ENCODE results near the gene ARPP19.

DNA sequence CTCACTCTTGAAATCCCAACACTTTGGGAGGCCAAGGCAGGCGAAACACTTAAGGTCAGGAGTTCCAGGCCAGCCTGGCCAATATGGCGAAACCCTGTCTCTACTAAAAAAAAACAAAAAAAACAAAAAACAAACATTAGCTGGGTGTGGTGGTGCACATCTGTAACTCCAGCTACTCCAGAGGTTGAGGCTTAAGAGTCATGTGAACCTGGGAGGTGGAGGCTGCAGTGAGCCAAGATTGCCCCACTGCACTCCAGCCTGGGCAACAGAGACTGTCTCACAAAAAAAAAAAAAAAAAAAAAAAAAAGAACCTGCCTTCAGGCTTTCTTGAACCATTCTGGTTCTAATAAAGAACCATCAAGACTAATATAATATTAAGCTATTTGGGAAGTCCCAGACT lies 16.5 kb downstream of the ARPP19 start:
- TF ChIP-seq IRF2 (CRISPR knock-in tag; IDR thresholded peaks at IDR 0.05) (no peak), SMARCB1 (IDR thresholded peaks at IDR 0.05; ENCODE audit: insufficient read length, low read depth) (no peak), RFX1 (IDR thresholded peaks at IDR 0.05) (no peak)
